Parathyroid adenoma (tissue), 2 donors: Measurements from ENCODE around the gene SPSB1.

ENCODE experiments used
- H2AFZ ChIP-seq: fragments of 300-600 bp; sonication (generic); one replicate; pipeline ENCODE4 v1.7.0; 2017; ENCODE audit warnings: antibody characterized with exemption, mild to moderate bottlenecking
- H3K27ac ChIP-seq: fragments of 300-600 bp; sonication (generic); one replicate; pipeline ENCODE4 v1.7.0; 2017
- H3K27me3 ChIP-seq: fragments of 300-600 bp; sonication (generic); one replicate; pipeline ENCODE4 v1.7.0; 2017; ENCODE audit warnings: low read length; ENCODE audit not compliant: control insufficient read depth, insufficient read depth
- H3K36me3 ChIP-seq: fragments of 300-600 bp; sonication (generic); one replicate; pipeline ENCODE4 v1.7.0; 2017; ENCODE audit warnings: low read length; ENCODE audit not compliant: control insufficient read depth, insufficient read depth
- H3K4me1 ChIP-seq: fragments of 300-600 bp; sonication (generic); one replicate; pipeline ENCODE4 v1.7.0; 2017; ENCODE audit warnings: control low read depth
- H3K4me2 ChIP-seq: fragments of 300-600 bp; sonication (generic); one replicate; pipeline ENCODE4 v1.7.0; 2017; ENCODE audit warnings: low read length
- H3K4me3 ChIP-seq: fragments of 300-600 bp; sonication (generic); one replicate; pipeline ENCODE4 v1.7.0; 2017; ENCODE audit warnings: low read depth, low read length
- H3K79me2 ChIP-seq: fragments of 300-600 bp; sonication (generic); one replicate; pipeline ENCODE4 v1.7.0; 2017; ENCODE audit warnings: control low read depth
- H3K9ac ChIP-seq: fragments of 300-600 bp; sonication (generic); one replicate; pipeline ENCODE4 v1.7.0; 2017; ENCODE audit warnings: mild to moderate bottlenecking
- H3K9me3 ChIP-seq: fragments of 300-600 bp; sonication (generic); one replicate; pipeline ENCODE4 v1.7.0; 2017; ENCODE audit warnings: low read length; ENCODE audit not compliant: control insufficient read depth
- TF ChIP-seq, protein P1 (sequence below): fragments of 300-600 bp; sonication (generic); IDR thresholded peaks from one replicate; pipeline ENCODE4 v1.7.0; 2017; ENCODE audit warnings: antibody characterized with exemption, mild to moderate bottlenecking
- donor health status: primary hyperparathyroidism.

The SPSB1 gene

DNA sequence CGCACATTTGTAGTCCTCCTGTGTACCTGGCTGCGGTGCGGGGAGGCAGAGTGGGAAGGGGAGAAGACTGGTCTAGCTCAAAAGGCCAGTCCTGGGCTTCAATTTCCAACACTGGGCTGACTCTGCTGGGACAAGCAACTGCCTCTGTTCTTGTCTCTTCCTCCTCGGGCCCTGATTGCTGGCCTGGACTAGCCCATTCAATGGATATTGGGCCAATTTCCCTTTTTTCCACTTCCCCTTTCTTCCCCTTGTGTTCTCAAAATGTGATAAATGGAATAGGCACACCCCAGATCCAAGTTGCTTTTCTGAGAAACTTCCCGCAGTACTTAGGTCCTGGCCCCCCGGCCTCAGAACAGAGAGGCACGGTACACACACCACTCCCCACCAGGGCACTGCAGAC lies 48.2 kb downstream of the SPSB1 start:
- H3K9ac ChIP-seq, result no peak overlapping the region
- no peaks in the 10 kb centered on the region for H3K9me3 ChIP-seq
- H3K4me1 ChIP-seq, result no peaks in the 10 kb centered on the region
- no peaks in the 10 kb centered on the region for H3K27me3 ChIP-seq
- no peaks in the 10 kb centered on the region for H3K36me3 ChIP-seq
- no peak overlapping the region for H3K4me3 ChIP-seq
- no peak overlapping the region for H3K27ac ChIP-seq
- H3K79me2 ChIP-seq, result peaks cover 3% of the 10 kb centered on the region
- TF ChIP-seq, protein P1, sequence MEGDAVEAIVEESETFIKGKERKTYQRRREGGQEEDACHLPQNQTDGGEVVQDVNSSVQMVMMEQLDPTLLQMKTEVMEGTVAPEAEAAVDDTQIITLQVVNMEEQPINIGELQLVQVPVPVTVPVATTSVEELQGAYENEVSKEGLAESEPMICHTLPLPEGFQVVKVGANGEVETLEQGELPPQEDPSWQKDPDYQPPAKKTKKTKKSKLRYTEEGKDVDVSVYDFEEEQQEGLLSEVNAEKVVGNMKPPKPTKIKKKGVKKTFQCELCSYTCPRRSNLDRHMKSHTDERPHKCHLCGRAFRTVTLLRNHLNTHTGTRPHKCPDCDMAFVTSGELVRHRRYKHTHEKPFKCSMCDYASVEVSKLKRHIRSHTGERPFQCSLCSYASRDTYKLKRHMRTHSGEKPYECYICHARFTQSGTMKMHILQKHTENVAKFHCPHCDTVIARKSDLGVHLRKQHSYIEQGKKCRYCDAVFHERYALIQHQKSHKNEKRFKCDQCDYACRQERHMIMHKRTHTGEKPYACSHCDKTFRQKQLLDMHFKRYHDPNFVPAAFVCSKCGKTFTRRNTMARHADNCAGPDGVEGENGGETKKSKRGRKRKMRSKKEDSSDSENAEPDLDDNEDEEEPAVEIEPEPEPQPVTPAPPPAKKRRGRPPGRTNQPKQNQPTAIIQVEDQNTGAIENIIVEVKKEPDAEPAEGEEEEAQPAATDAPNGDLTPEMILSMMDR, result no peak
- no peak overlapping the region for H3K4me2 ChIP-seq
- no peak overlapping the region for H2AFZ ChIP-seq

DNA sequence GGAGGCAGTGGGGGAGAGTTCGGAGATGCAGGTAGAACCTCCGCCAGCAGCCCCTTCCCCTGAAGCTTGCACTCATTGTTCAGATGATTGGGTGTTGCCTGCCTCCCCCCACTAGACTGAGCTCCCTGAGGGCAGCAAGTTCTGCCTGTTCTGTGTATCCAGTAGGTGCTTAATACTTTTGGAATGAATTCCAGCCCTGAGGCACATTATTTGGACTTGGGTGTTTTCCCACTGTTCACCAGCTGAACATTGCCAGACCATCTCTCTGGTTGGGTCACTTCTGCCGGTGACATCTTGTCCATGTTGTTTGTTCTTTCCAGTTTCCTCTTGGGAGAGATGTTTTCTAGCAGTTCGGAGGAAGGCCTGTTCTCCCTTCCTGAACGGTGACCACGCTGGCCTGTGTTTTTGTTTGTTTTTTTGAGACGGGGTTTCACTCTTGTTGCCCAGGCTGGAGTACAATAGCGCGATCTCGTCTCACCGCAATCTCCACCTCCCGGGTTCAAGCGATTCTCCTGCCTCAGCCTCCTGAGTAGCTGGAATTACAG lies 48.7 kb downstream of the SPSB1 start:
- Histone ChIP-seq H3K27ac (no peak overlapping the region), H2AFZ (no peak overlapping the region), H3K9me3 (no peaks in the 10 kb centered on the region), H3K4me3 (no peak overlapping the region), H3K4me1 (no peaks in the 10 kb centered on the region), H3K79me2 (peaks cover 3% of the 10 kb centered on the region), H3K9ac (no peak overlapping the region), H3K36me3 (no peaks in the 10 kb centered on the region), H3K27me3 (no peaks in the 10 kb centered on the region), H3K4me2 (no peak overlapping the region)
- TF ChIP-seq, protein P1, result no peak

DNA sequence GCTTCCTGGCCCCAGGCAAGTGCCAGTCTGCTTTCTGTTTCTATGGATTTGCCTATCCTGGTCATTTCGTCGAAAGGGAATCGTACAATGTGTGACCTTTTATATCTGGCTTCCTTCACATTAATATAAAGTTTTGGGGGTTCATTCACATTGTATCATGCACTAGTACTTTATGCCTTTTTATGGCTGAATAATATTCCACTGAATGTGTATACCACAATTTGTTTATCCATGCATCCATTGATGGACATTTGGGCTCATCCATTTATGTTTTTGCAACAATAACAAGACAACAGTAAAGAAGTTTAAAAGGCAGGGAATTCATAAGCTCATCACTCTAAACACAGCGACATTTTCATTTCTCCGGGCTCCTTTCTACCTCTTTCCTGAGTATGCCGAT lies 50.6 kb downstream of the SPSB1 start:
- H3K27ac ChIP-seq, result no peak overlapping the region
- H3K9me3 ChIP-seq, result no peaks in the 10 kb centered on the region
- no peaks in the 10 kb centered on the region for H3K4me1 ChIP-seq
- no peak overlapping the region for H3K4me2 ChIP-seq
- no peaks in the 10 kb centered on the region for H3K36me3 ChIP-seq
- H3K79me2 ChIP-seq, result peaks cover 3% of the 10 kb centered on the region
- no peak overlapping the region for H3K4me3 ChIP-seq
- TF ChIP-seq, protein P1, result no peak
- no peaks in the 10 kb centered on the region for H3K27me3 ChIP-seq
- no peak overlapping the region for H3K9ac ChIP-seq
- H2AFZ ChIP-seq, result no peak overlapping the region

DNA sequence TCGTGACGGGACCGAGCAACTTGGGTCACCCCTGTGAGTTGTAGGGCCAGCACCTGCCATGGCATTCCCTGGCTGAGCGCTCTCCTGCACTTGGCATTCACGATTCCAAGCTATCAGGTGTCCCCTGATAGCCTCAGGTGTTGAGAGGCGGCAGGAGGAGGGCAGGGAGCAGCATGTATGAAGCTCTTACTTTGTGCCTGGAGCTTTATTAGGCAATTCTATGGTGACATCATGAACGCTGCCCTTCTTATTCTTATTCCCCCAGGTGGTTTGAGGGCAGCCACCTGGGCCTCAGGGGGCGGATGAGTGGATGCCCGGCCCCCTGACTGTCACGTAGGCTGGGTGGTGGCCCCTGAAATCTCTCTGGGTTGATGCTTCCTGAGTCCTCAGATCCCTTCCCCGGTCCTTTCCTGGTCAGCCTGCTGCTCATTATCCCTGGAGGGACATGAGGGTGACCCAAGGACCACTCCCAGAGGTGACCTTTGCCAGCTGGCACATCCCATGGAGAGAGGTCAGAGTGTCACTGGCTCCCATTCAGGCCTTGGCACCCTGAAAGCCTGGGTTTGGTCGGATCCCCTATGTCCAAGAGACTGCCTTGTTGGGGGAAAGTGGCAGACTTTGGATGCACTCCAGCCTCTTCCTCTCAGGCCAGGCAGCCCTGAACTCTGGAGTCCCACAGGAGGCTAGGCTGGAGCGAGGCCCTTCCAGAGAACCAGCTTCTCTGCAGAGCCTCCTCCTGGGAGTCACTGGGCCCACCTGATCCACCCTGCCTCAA lies 51.9 kb downstream of the SPSB1 start:
- no peaks in the 10 kb centered on the region for H3K27me3 ChIP-seq
- no peak overlapping the region for H3K4me2 ChIP-seq
- H3K27ac ChIP-seq, result no peak overlapping the region
- H3K4me3 ChIP-seq, result no peak overlapping the region
- H2AFZ ChIP-seq, result no peak overlapping the region
- no peaks in the 10 kb centered on the region for H3K36me3 ChIP-seq
- no peaks in the 10 kb centered on the region for H3K79me2 ChIP-seq
- TF ChIP-seq, protein P1, result no peak
- no peaks in the 10 kb centered on the region for H3K4me1 ChIP-seq
- H3K9ac ChIP-seq, result no peak overlapping the region
- H3K9me3 ChIP-seq, result no peaks in the 10 kb centered on the region

DNA sequence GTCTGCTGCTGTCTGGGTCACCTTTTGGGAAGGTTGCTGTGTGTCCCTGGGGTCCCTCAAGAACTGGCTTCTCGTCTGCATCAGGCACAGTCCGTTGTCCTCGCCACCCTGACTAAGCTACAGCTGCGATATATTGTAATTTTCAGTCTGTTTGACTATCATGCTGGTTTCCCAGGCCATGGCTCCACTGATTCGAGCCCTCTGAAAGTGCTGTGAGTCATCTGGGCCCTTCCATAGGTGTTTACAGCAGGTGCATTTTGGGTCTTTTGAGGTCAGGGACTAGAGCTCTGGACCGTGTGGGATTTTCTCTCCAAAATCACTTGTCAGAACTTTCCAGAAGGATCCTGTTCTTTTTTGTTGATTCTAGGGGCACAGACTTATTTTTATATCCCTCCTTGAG lies 52.8 kb downstream of the SPSB1 start:
- TF ChIP-seq, protein P1, result no peak
- H3K4me1 ChIP-seq, result no peaks in the 10 kb centered on the region
- no peaks in the 10 kb centered on the region for H3K36me3 ChIP-seq

More for the DNA sequence above, 52.8 kb downstream of the SPSB1 start:
- no peaks in the 10 kb centered on the region for H3K27me3 ChIP-seq
- peak overlapping the region; percentile 5 for H3K4me2 ChIP-seq
- H2AFZ ChIP-seq, result no peak overlapping the region
- no peaks in the 10 kb centered on the region for H3K9me3 ChIP-seq
- H3K4me3 ChIP-seq, result no peak overlapping the region
- no peak overlapping the region for H3K27ac ChIP-seq
- no peaks in the 10 kb centered on the region for H3K79me2 ChIP-seq
- no peak overlapping the region for H3K9ac ChIP-seq
